HUDEP-2 (cell line): ENCODE results near the gene GON7.
A peak's percentile ranks its signal among the peaks of the same experiment; 100 is the strongest.
"Not testable (repeated sequence)": the region's sequence is repeated elsewhere in the genome, so short reads cannot be mapped to it uniquely, and the experiment has no call there.

Experiments used
- DNase-seq, 76 experiments: peaks; one replicate each; lab custom pipeline; 2025; ENCODE audit not compliant: unreplicated experiment in 76 of 76; lab: John Stamatoyannopoulos, UW

Gene GON7

GRCh38 chr14:93160353-93160801 is 46.5 kb downstream of the GON7 start:
- DNase-seq: peak in 50 of 76 experiments; percentile 5 to 64 (median 30)

- peak in 2 of 76 experiments; percentile 5 to 7 for DNase-seq
Measured at GRCh38 chr14:93159625-93160352, 47.1 kb downstream of the GON7 start.

- DNase-seq: not testable (repeated sequence)
Measured at GRCh38 chr14:93158349-93158748, 48.5 kb downstream of the GON7 start.

- DNase-seq: no peak
Measured at GRCh38 chr14:93156693-93157369, 50.0 kb downstream of the GON7 start.

- DNase-seq: no peak
Measured at GRCh38 chr14:93155667-93156066, 51.2 kb downstream of the GON7 start.

- DNase-seq: no peak
Measured at GRCh38 chr14:93153121-93153520, 53.7 kb downstream of the GON7 start.
